ENCODE data around the gene CD226.

The CD226 gene

GRCh38 chr18:69844656-69845055 is 103.0 kb downstream of the CD226 start:
- H3K9me3 ChIP-seq (ENCODE audit: insufficient read depth, low read length), result no peaks in the 10 kb centered on the region
- TF ChIP-seq EZH2phosphoT487 (conservative IDR thresholded peaks at IDR 0.05; ENCODE audit: low read length), result no peak
- no peak for TF ChIP-seq CTCF (IDR thresholded peaks at IDR 0.05; ENCODE audit: insufficient read depth, low read length, poor library complexity, severe bottlenecking)
- H3K9ac ChIP-seq (ENCODE audit: low read length), result no peak overlapping the region
- H3K79me2 ChIP-seq (ENCODE audit: insufficient read depth, low read length), result no peaks in the 10 kb centered on the region
- H3K27me3 ChIP-seq (ENCODE audit: low read length), result no peaks in the 10 kb centered on the region
- no peaks in the 10 kb centered on the region for H3K9me2 ChIP-seq (replicated peaks; ENCODE audit: insufficient read depth, low read length)
- H3K36me3 ChIP-seq (ENCODE audit: low read length), result no peaks in the 10 kb centered on the region
- no peak overlapping the region for H3K4me3 ChIP-seq (ENCODE audit: insufficient read depth, low read length, poor library complexity, severe bottlenecking)
- H2AFZ ChIP-seq (ENCODE audit: low read depth, low read length, severe bottlenecking), result no peak overlapping the region
- H4K20me1 ChIP-seq (ENCODE audit: low read depth, low read length), result no peaks in the 10 kb centered on the region
- no peak overlapping the region for H3K4me2 ChIP-seq (ENCODE audit: low read depth, low read length, poor library complexity, severe bottlenecking)
- H3F3A ChIP-seq (ENCODE audit: insufficient read depth), result no peaks in the 10 kb centered on the region
- H3K27ac ChIP-seq (ENCODE audit: low read depth, low read length), result no peak overlapping the region

- H3K79me2 ChIP-seq (ENCODE audit: insufficient read depth, low read length), result no peaks in the 10 kb centered on the region
- TF ChIP-seq EZH2phosphoT487 (conservative IDR thresholded peaks at IDR 0.05; ENCODE audit: low read length) (no peak), CTCF (IDR thresholded peaks at IDR 0.05; ENCODE audit: insufficient read depth, low read length, poor library complexity, severe bottlenecking) (no peak)
- H3K9me3 ChIP-seq (ENCODE audit: insufficient read depth, low read length), result no peaks in the 10 kb centered on the region
- H3K4me2 ChIP-seq (ENCODE audit: low read depth, low read length, poor library complexity, severe bottlenecking), result no peak overlapping the region
- no peaks in the 10 kb centered on the region for H3F3A ChIP-seq (ENCODE audit: insufficient read depth)
- no peak overlapping the region for H3K9ac ChIP-seq (ENCODE audit: low read length)
- no peaks in the 10 kb centered on the region for H3K9me2 ChIP-seq (replicated peaks; ENCODE audit: insufficient read depth, low read length)
- H3K4me3 ChIP-seq (ENCODE audit: insufficient read depth, low read length, poor library complexity, severe bottlenecking), result no peak overlapping the region
- H3K27me3 ChIP-seq (ENCODE audit: low read length), result no peaks in the 10 kb centered on the region
- H4K20me1 ChIP-seq (ENCODE audit: low read depth, low read length), result no peaks in the 10 kb centered on the region
- H3K27ac ChIP-seq (ENCODE audit: low read depth, low read length), result no peak overlapping the region
- H2AFZ ChIP-seq (ENCODE audit: low read depth, low read length, severe bottlenecking), result no peak overlapping the region
- H3K36me3 ChIP-seq (ENCODE audit: low read length), result no peaks in the 10 kb centered on the region
Measured at GRCh38 chr18:69843015-69843414, 104.7 kb downstream of the CD226 start.

- no peak overlapping the region for H3K27ac ChIP-seq (ENCODE audit: low read depth, low read length)
- H4K20me1 ChIP-seq (ENCODE audit: low read depth, low read length), result no peaks in the 10 kb centered on the region
- H3K79me2 ChIP-seq (ENCODE audit: insufficient read depth, low read length), result no peaks in the 10 kb centered on the region
- H3K9me2 ChIP-seq (replicated peaks; ENCODE audit: insufficient read depth, low read length), result no peaks in the 10 kb centered on the region
- no peak overlapping the region for H3K4me3 ChIP-seq (ENCODE audit: insufficient read depth, low read length, poor library complexity, severe bottlenecking)
- H2AFZ ChIP-seq (ENCODE audit: low read depth, low read length, severe bottlenecking), result no peak overlapping the region
- H3K9ac ChIP-seq (ENCODE audit: low read length), result no peak overlapping the region
- no peaks in the 10 kb centered on the region for H3K9me3 ChIP-seq (ENCODE audit: insufficient read depth, low read length)
- H3K36me3 ChIP-seq (ENCODE audit: low read length), result no peaks in the 10 kb centered on the region
- H3K27me3 ChIP-seq (ENCODE audit: low read length), result no peaks in the 10 kb centered on the region
- H3F3A ChIP-seq (ENCODE audit: insufficient read depth), result no peaks in the 10 kb centered on the region
- H3K4me2 ChIP-seq (ENCODE audit: low read depth, low read length, poor library complexity, severe bottlenecking), result no peak overlapping the region
- no peak for TF ChIP-seq EZH2phosphoT487 (conservative IDR thresholded peaks at IDR 0.05; ENCODE audit: low read length)
- TF ChIP-seq CTCF (IDR thresholded peaks at IDR 0.05; ENCODE audit: insufficient read depth, low read length, poor library complexity, severe bottlenecking), result no peak
Measured at GRCh38 chr18:69841117-69841516, 106.6 kb downstream of the CD226 start.

Data from SU-DHL-6 (cell line).